ENCODE results near the gene GRID1. TPM values are rescaled to one million over a fixed set of nuclear protein-coding genes. Genes with fewer than 3 reads are reported as not detected.

GRID1 gene
- total and polyA plus RNA-seq, 10 of the 15 experiments (the other 5 are each of a cell fraction or from before 2014, with no cell fraction given): 0.04 to 0.62 (median 0.08) TPM; not detected in 5

GRCh38 chr10:86303626-86304025 is 63.0 kb downstream of the GRID1 start:
- Histone ChIP-seq H3K4me1 (ENCODE audit: control insufficient read depth, insufficient read depth, low read length) (no peaks in the 10 kb centered on the region), H3K4me2 (ENCODE audit: control insufficient read depth, insufficient read depth) (no peak overlapping the region), H2AFZ (ENCODE audit: control insufficient read depth, low read depth, low read length) (no peak overlapping the region), H3K9ac (ENCODE audit: control insufficient read depth, insufficient read depth, low read length) (no peak overlapping the region), H3K79me2 (ENCODE audit: control insufficient read depth, insufficient read depth, low read length) (no peaks in the 10 kb centered on the region), H4K20me1 (ENCODE audit: control insufficient read depth, insufficient read depth) (peaks cover 3% of the 10 kb centered on the region; the same call in 1 of the 2 replicates), H3K27me3 (replicated peaks in 1 of 2; ENCODE audit: control insufficient read depth in 2 of 2, insufficient read depth in 2 of 2, low read length in 1 of 2) (peaks cover 0 to 3% of the 10 kb centered on the region in 2 experiments; a peak in 2 of 4 replicates), H3K9me3 (replicated peaks; ENCODE audit: control insufficient read depth, insufficient read depth, low read length) (no peaks in the 10 kb centered on the region), H3K27ac (ENCODE audit: control insufficient read depth, insufficient read depth) (no peak overlapping the region), H3K4me3 (no peak overlapping the region), H3K36me3 (ENCODE audit: control insufficient read depth in 2 of 2, insufficient read depth in 2 of 2, low read length in 1 of 2) (no peaks in the 10 kb centered on the region)
- POLR2A ChIA-PET: no interaction called here
- in situ Hi-C loops (cut with MboI) (no loop called here), intact Hi-C loops (cut with micrococcal nuclease; ENCODE audit: unreplicated experiment) (no loop called here)
- RAD21 ChIA-PET (ENCODE audit: unreplicated experiment): no interaction called here
- SMC1A ChIA-PET (ENCODE audit: uncharacterized antibody, unreplicated experiment): no interaction called here
- under 1% methylated on average over 6 of the region's 6 CpGs for WGBS (ENCODE audit: insufficient coverage, insufficient replicate concordance, low lambda C conversion rate, missing lambda C conversion rate)
- CTCF ChIA-PET: no interaction called here
- BruUV-seq (replicated peaks): no TSS peak
- DNase-seq (ENCODE audit: low read depth, low spot score) (no peak), FAIRE-seq (no peak), ATAC-seq (no peak)
- TF ChIP-seq NFXL1 (IDR thresholded peaks at IDR 0.05; ENCODE audit: borderline replicate concordance) (no peak), PAX8 (IDR thresholded peaks at IDR 0.05) (no peak), IRF3 (IDR thresholded peaks at IDR 0.05) (no peak), IKZF1 (conservative IDR thresholded peaks at IDR 0.05) (no peak), SIN3A (IDR thresholded peaks at IDR 0.05; ENCODE audit: low read depth, low read length) (no peak), POU2F2 (IDR thresholded peaks at IDR 0.05; ENCODE audit: borderline replicate concordance, low read depth, low read length) (no peak), EP300 (IDR thresholded peaks at IDR 0.05; ENCODE audit: borderline replicate concordance in 1 of 2, control insufficient read depth in 1 of 2, low read depth in 2 of 2, low read length in 2 of 2) (no peak), BMI1 (IDR thresholded peaks at IDR 0.05; ENCODE audit: borderline replicate concordance) (no peak), POLR2AphosphoS2 (IDR thresholded peaks at IDR 0.05; ENCODE audit: low read depth, low read length) (no peak), POLR2A (IDR thresholded peaks at IDR 0.05; ENCODE audit: low read depth, low read length) (no peak), SUZ12 (IDR thresholded peaks at IDR 0.05; ENCODE audit: unreplicated experiment) (no peak), ZNF384 (IDR thresholded peaks at IDR 0.05; ENCODE audit: borderline replicate concordance, low read depth, low read length) (no peak), ASH2L (IDR thresholded peaks at IDR 0.05; ENCODE audit: borderline replicate concordance, low read depth) (no peak)
